ENCODE data around the gene APCS. TPM values are rescaled to one million over a fixed set of nuclear protein-coding genes. Genes with fewer than 3 reads are reported as not detected.

APCS gene
- total and polyA plus RNA-seq, 2 donors (not counting 3 experiments of a cell fraction or from before 2014, with no cell fraction given): not detected

DNA sequence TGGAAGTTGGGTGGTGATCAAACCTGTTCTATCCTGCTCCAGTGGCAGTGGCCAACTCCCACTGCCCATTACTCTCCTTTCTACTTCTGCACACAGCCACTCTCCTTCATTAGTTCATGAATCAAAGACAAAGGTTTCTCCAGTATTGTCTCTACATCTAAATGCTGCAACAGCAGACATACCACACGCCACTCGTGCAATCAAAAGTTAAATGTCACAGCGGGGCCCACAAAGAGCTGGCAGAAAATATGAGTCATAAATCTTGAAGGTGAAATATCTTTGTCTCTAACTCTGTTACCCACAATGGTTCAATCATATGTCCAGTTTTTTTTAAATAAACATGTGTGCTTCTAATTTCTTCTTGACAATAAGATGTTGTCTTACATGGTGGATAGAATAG is 13.3 kb downstream of the APCS start:
- no TSS peak for BruUV-seq (replicated peaks)
- no peak overlapping the region for H3K4me3 ChIP-seq (replicated peaks in 1 of 3; ENCODE audit: insufficient read depth in 1 of 3, low read depth in 1 of 3, low read length in 3 of 3)
- no peaks in the 10 kb centered on the region for H3K9me1 ChIP-seq (replicated peaks; ENCODE audit: control insufficient read depth, extremely low read depth, insufficient read depth, low read length)
- FAIRE-seq: no peak
- H3K4me1 ChIP-seq (ENCODE audit: control insufficient read depth, extremely low read depth, insufficient read depth, low read length): peaks cover 23% of the 10 kb centered on the region
- no peaks in the 10 kb centered on the region for H3K9me3 ChIP-seq (replicated peaks; ENCODE audit: control insufficient read depth, insufficient read depth, low read length)
- H4K20me1 ChIP-seq (replicated peaks; ENCODE audit: control insufficient read depth, extremely low read depth, insufficient read depth, low read length): no peaks in the 10 kb centered on the region
- H3K27me3 ChIP-seq (ENCODE audit: control insufficient read depth in 2 of 2, insufficient read depth in 2 of 2, low read length in 2 of 2): no peaks in the 10 kb centered on the region
- ChIA-PET POLR2A (no interaction called here), CTCF (no interaction called here)
- no peak overlapping the region for H3K9ac ChIP-seq (replicated peaks; ENCODE audit: extremely low read depth, insufficient read depth, low read length)
- H3K27ac ChIP-seq (ENCODE audit: insufficient read depth, low read depth, low read length): no peak overlapping the region
- no peak overlapping the region for H2AFZ ChIP-seq (ENCODE audit: low read depth, low read length)
- no peak overlapping the region for H3K4me2 ChIP-seq (ENCODE audit: insufficient read depth, low read length)
- intact Hi-C loops (cut with micrococcal nuclease): no loop called here
- dilution Hi-C loops (cut with MboI; ENCODE audit: extremely low pct_ligation_motif_present, low sequenced_read_pairs): no loop called here
- no peak for DNase-seq (ENCODE audit: low read depth, low spot score)
- H3K36me3 ChIP-seq (ENCODE audit: control insufficient read depth in 2 of 2, extremely low read depth in 1 of 2, insufficient read depth in 2 of 2, low read length in 2 of 2): no peaks in the 10 kb centered on the region
- TF ChIP-seq MAX (IDR thresholded peaks at IDR 0.05; ENCODE audit: insufficient read depth, insufficient read length) (no peak), GATA2 (IDR thresholded peaks at IDR 0.05; ENCODE audit: insufficient read depth, insufficient read length, low read depth, low read length) (no peak), EZH2 (IDR thresholded peaks at IDR 0.05; ENCODE audit: borderline replicate concordance, low read depth, low read length, severe bottlenecking) (no peak), FOS (IDR thresholded peaks at IDR 0.05; ENCODE audit: borderline replicate concordance, insufficient read depth, low read length) (no peak), POLR2A (IDR thresholded peaks at IDR 0.05; ENCODE audit: low read depth, low read length) (no peak), POLR2AphosphoS5 (IDR thresholded peaks at IDR 0.05; ENCODE audit: insufficient read depth, low read depth, low read length) (no peak), JUN (IDR thresholded peaks at IDR 0.05; ENCODE audit: borderline replicate concordance, insufficient read depth, insufficient read length, low read depth) (no peak), MYC (IDR thresholded peaks at IDR 0.05; ENCODE audit: low read depth, low read length) (no peak), CTCF (IDR thresholded peaks at IDR 0.05; ENCODE audit: extremely low read depth in 1 of 2, insufficient read depth in 1 of 2, low read depth in 1 of 2, low read length in 2 of 2) (no peak)
- H3K79me2 ChIP-seq (ENCODE audit: control insufficient read depth, insufficient read depth, low read length): no peaks in the 10 kb centered on the region

Data from endothelial cell of umbilical vein (primary cell).